ENCODE data around the gene AAMDC. TPM values are rescaled to one million over a fixed set of nuclear protein-coding genes. Genes with fewer than 3 reads are reported as not detected.

Gene AAMDC
- total RNA-seq, 4 donors from 2014 or later, result 10.9 to 31.5 (median 28.1) TPM

DNA sequence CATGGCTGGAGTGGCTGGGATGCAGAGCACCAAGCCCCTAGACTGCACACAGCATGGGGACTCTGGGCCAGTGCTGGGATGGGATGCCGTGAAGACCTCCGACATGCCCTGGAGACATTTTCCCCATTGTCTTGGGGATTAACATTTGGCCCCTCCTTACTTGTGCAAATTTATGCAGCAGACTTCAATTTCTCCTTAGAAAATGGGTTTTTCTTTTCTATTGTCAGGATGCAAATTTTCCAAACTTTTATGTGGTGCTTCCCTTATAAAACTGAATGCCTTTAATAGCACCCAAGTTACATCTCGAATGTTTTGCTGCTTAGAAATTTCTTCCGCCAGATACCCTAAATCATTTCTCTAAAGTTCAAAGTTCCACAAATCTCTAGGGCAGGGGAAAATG lies 29.6 kb upstream of the AAMDC start:
- H3K36me3 ChIP-seq, result peaks cover 0 to 2% of the 10 kb centered on the region in 2 donors
- H3K27ac ChIP-seq, result no peak overlapping the region
- TF ChIP-seq, protein P1, sequence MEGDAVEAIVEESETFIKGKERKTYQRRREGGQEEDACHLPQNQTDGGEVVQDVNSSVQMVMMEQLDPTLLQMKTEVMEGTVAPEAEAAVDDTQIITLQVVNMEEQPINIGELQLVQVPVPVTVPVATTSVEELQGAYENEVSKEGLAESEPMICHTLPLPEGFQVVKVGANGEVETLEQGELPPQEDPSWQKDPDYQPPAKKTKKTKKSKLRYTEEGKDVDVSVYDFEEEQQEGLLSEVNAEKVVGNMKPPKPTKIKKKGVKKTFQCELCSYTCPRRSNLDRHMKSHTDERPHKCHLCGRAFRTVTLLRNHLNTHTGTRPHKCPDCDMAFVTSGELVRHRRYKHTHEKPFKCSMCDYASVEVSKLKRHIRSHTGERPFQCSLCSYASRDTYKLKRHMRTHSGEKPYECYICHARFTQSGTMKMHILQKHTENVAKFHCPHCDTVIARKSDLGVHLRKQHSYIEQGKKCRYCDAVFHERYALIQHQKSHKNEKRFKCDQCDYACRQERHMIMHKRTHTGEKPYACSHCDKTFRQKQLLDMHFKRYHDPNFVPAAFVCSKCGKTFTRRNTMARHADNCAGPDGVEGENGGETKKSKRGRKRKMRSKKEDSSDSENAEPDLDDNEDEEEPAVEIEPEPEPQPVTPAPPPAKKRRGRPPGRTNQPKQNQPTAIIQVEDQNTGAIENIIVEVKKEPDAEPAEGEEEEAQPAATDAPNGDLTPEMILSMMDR (IDR thresholded peaks at IDR 0.05), result no peak
- TF ChIP-seq POLR2A (IDR thresholded peaks at IDR 0.05), result no peak
- no peak overlapping the region for H3K4me3 ChIP-seq
- no peak for DNase-seq
- intact Hi-C loops (cut with DNase I; ENCODE audit: low total_unique reads), result no loop called here
- no peaks in the 10 kb centered on the region for H3K4me1 ChIP-seq
- no peaks in the 10 kb centered on the region for H3K9me3 ChIP-seq
- no peaks in the 10 kb centered on the region for H3K27me3 ChIP-seq

DNA sequence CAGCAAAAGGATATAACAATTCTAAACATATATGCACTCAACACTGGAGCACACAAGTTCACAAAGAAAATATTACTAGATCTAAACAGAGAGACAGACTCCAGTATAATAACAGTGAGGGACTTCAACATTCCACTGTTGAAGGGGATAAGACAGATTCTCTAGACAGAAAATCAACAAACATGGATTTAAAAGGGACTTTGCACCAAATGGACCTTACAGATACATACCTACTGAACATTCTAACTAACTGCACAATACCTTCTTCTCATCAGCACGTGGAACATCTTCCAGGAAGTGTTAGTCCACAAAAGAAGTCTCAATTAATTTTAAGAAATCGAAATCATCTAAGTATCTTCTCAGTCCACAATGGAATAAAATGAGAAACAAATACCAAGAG lies 27.0 kb upstream of the AAMDC start:
- Histone ChIP-seq H3K27ac (no peak overlapping the region), H3K27me3 (no peaks in the 10 kb centered on the region), H3K36me3 (no peaks in the 10 kb centered on the region), H3K4me1 (no peaks in the 10 kb centered on the region), H3K4me3 (no peak overlapping the region), H3K9me3 (no peaks in the 10 kb centered on the region)
- no peak for TF ChIP-seq POLR2A (IDR thresholded peaks at IDR 0.05)
- TF ChIP-seq, protein P1 (IDR thresholded peaks at IDR 0.05), result no peak
- intact Hi-C loops (cut with DNase I; ENCODE audit: low total_unique reads), result no loop called here
- DNase-seq, result no peak

DNA sequence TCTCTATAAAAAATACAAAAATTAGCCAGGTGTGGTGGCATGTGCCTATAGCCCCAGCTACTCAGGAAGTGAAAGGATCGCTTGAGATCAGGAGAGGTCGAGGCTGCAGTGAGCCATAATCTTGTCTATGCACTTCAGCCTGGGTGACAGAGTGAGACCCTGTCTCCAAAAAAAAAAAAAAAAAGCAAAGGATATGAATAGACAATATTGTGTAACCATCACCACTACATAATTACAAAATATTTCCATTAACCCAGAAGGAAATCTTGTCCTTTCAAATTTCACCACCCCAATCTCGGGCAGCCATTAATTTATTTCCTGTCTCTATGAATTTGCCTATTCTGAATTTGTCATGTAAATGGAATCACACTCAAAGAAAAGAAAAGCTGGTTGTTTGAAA lies 21.6 kb upstream of the AAMDC start:
- Histone ChIP-seq H3K9me3 (no peaks in the 10 kb centered on the region), H3K4me1 (no peaks in the 10 kb centered on the region), H3K36me3 (no peaks in the 10 kb centered on the region), H3K27ac (no peak overlapping the region), H3K4me3 (no peak overlapping the region), H3K27me3 (no peaks in the 10 kb centered on the region)
- TF ChIP-seq, protein P1 (IDR thresholded peaks at IDR 0.05), result no peak
- no peak for TF ChIP-seq POLR2A (IDR thresholded peaks at IDR 0.05)
- no peak for DNase-seq
- intact Hi-C loops (cut with DNase I; ENCODE audit: low total_unique reads), result no loop called here

DNA sequence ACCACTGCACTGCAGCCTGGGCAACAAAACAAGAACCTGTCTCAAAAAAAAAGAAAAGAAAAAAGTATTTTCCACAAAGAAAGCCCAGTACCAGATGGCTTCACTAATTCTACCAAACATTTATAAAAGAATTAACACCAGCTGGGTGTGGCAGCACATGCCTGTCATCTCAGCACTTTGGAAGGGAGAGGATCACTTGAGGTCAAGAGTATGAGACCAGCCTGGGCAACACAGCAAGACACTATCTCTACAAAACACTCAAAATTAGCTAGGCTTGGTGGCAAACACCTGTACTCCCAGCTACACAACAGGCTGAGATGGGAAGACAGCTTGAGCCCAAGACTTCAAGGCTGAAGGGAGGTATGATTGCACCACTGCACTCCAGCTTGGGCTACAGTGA lies 20.5 kb upstream of the AAMDC start:
- intact Hi-C loops (cut with DNase I; ENCODE audit: low total_unique reads), result no loop called here
- TF ChIP-seq, protein P1 (IDR thresholded peaks at IDR 0.05), result no peak
- TF ChIP-seq POLR2A (IDR thresholded peaks at IDR 0.05), result no peak

DNA sequence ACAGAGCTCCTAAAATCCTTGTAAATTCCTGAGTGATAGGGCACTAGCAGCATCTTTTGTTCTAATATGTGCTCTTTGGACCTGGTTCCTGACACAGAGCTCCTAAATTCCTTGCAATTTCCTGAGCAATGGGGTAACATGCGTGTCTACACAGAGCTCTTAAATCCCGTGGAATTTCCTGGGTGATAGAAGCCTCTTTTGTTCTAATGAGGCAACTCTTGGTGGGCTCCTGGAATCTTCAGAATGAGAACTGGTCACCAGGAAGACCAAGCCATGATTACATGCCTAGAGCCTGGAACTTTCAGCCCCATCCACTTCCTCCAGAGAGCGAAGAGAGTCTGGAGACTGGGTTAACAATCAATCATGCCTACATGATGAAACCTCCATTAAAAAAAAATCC lies 19.5 kb upstream of the AAMDC start:
- Histone ChIP-seq H3K4me1 (no peaks in the 10 kb centered on the region), H3K4me3 (no peak overlapping the region), H3K27me3 (no peaks in the 10 kb centered on the region), H3K9me3 (no peaks in the 10 kb centered on the region), H3K27ac (no peak overlapping the region), H3K36me3 (no peaks in the 10 kb centered on the region)
- intact Hi-C loops (cut with DNase I; ENCODE audit: low total_unique reads), result no loop called here
- TF ChIP-seq, protein P1 (IDR thresholded peaks at IDR 0.05), result no peak
- no peak for TF ChIP-seq POLR2A (IDR thresholded peaks at IDR 0.05)
- no peak for DNase-seq

More for the DNA sequence above, 20.5 kb upstream of the AAMDC start:
- H3K27ac ChIP-seq, result no peak overlapping the region
- H3K36me3 ChIP-seq, result no peaks in the 10 kb centered on the region
- no peaks in the 10 kb centered on the region for H3K9me3 ChIP-seq
- no peak overlapping the region for H3K4me3 ChIP-seq
- no peak for DNase-seq
- H3K27me3 ChIP-seq, result no peaks in the 10 kb centered on the region
- no peaks in the 10 kb centered on the region for H3K4me1 ChIP-seq

Measured in uterus (tissue), 4 donors.